ENCODE results near the gene CXCL1.

DNA sequence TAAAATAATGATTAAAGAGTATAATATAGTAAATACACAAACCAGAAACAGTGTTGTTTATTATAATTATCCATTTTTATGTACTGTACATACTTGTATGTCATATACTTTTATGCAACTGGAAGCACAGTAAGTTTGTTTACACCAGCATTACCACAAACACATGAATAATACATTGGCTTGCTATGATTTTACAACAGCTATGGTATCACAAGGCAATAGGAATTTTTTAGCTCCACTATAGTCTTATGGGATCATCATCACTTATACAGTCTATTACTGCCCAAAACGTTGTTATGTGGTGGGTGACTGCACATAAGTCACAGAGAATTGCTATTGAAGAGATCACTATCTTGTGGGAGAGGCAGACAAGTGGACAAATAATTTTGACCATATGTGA, 17.9 kb upstream of the CXCL1 start:
- TF ChIP-seq, protein P1, sequence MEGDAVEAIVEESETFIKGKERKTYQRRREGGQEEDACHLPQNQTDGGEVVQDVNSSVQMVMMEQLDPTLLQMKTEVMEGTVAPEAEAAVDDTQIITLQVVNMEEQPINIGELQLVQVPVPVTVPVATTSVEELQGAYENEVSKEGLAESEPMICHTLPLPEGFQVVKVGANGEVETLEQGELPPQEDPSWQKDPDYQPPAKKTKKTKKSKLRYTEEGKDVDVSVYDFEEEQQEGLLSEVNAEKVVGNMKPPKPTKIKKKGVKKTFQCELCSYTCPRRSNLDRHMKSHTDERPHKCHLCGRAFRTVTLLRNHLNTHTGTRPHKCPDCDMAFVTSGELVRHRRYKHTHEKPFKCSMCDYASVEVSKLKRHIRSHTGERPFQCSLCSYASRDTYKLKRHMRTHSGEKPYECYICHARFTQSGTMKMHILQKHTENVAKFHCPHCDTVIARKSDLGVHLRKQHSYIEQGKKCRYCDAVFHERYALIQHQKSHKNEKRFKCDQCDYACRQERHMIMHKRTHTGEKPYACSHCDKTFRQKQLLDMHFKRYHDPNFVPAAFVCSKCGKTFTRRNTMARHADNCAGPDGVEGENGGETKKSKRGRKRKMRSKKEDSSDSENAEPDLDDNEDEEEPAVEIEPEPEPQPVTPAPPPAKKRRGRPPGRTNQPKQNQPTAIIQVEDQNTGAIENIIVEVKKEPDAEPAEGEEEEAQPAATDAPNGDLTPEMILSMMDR (IDR thresholded peaks at IDR 0.05), result no peak
- TF ChIP-seq POLR2A (IDR thresholded peaks at IDR 0.05), result no peak

All from tibial nerve (tissue), 3 donors.